ENCODE results near the gene UCHL1.
"Not testable (repeated sequence)": the region's sequence is repeated elsewhere in the genome, so short reads cannot be mapped to it uniquely, and the experiment has no call there.

Gene UCHL1

DNA sequence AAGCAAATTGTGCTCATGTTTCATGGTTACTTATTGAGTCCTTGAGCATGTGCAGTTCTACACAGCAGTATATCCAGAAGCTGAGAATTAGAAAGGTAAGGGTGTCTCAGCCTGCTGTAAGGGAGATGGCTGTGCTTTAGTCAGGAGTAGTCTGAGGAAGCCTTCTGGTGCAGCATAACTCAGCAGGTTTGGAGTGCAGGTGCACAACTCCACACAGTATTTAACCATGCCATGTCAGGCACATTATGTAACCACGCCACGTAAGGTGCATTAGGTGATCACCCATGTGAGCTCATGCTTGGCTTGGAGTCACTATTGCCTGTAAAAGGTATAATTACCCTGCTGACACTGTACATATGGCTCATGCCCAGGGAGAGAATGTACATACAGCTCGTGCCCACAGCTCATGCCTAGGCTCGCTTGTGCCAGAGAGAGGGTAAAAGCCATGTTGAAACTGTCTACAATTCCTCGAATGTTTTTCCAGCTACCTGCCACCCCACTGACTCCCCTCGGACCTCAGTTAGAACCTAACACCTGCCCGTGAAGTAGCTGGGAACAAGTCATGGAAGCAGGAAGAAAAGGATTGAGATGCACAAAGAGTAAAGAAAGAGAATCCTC, 37.8 kb downstream of the UCHL1 start:
- DNase-seq, result no peak

DNA sequence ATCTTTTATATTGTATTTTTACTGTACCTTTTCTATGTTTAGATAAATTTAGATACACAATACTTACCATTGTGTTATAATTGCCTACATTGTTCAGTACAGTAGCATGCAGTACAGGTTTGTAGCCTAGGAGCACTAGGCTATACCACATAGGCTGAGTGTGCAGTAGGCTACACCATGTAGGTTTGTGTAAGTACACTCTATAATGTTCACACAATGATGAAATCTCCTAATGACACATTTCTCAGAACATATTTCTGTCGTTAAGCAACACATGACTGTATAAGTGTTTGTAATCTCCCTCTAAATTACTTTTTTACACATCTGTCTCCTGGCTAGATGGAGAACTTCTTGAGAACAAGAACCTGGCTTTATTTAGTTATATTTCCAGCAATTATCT, 40.3 kb downstream of the UCHL1 start:
- no peak for DNase-seq

DNA sequence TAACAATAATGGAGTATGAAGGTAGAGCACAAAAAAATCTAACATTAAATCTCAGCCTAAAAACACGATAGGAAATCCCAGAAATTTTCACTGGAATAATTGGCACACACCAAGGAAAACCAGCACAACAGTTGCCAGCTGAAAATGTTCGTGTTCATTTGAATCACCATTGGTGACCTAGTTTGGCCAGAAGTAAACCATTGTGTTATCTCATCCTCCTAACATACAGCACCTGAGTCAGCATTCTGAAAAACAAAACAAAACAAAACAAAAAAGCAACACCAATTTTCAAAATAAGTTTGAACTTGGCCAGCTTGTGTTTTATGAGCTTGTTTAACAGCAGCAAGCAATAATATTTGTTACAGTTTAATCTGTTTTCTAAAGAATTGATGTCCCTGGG, 41.1 kb downstream of the UCHL1 start:
- DNase-seq, result no peak

DNA sequence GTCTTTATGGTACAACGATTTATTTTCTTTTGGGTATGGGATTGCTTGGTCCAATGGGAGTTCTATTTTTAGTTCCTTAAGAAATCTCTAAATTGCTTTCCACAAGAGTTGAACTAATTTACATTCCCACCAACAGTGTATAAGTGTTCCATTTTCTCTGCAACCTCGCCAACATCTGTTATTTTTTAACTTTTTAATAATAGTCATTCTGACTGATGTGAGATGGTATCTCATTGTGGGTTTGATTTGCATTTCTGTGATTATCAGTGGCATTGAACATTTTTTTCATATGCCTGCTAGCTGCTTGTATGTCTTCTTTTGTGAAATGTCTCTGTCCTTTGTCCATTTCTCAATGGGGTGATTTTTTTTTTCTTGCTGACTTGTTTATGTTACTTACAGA, 42.8 kb downstream of the UCHL1 start:
- DNase-seq, result no peak

DNA sequence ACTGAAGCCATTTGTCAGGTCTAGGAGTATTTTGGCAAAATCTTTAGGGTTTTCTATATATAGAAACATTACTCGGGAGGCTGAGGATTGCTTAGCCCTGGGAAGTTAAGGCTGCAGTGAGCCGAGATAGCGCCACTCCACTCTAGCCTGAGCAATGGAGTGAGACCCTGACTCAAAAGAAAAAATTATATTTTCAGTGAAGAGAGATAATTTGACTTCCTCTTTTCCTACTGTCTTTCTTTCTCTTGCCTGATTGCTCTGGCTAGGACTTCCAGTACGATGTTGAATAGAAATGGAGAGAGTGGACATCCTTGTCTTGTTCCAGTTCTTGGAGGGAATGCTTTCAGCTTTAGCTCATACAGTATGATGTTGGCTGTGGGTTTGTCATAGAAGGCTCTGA, 44.4 kb downstream of the UCHL1 start:
- DNase-seq, result no peak

DNA sequence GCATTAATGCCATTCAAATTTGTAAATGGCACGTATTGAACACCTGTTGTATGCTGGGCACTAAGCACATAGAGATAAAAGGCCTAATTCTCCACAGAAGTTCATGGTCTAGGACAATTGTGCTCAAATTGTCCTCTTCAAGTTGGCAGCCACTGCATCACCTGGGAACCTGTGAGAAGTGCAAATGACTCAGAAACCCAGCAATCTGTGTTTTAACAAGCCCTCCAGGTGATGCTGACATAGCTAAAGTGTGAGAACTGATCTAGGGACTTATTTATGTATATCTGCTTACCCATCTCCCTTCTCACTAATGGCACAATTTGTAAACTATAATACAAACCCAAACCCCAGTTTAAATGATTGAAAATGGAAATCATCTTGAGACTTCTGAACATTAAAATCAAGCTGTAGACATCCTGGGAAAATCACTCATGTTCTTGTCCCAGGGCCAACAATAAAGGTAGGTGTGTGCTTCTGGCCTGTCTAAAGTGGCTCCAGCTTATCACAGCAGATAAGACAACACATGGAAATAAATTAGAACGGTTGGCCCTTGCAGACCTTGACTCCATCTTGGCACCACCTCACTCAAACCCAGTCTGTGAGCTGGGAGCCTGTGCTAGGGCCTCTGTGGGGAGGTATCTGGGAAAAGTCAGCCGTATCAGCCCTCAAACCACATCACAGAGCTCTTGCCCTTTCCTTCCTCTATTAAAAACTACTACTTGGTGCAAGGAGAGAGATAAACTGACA, 46.8 kb downstream of the UCHL1 start:
- no peak for DNase-seq

DNA sequence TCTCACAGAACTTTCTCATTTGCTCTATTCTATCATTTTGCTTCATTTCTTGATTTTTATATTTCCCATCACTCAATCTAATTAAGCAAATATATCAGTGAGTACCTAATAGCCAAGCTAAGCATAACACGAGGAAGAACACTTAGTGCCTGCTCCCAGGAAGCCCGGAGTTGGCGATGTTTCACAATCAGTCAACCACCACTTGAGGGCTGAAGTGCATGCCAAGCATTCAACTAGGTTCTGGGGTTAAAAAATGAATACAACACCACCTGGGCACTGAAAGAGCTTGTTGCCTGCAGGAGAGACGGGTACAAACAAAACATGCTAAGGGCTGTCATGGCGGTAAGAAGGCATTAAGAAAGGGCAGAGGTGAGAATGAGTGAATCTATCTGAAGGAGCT, 47.5 kb downstream of the UCHL1 start:
- no peak for DNase-seq

DNA sequence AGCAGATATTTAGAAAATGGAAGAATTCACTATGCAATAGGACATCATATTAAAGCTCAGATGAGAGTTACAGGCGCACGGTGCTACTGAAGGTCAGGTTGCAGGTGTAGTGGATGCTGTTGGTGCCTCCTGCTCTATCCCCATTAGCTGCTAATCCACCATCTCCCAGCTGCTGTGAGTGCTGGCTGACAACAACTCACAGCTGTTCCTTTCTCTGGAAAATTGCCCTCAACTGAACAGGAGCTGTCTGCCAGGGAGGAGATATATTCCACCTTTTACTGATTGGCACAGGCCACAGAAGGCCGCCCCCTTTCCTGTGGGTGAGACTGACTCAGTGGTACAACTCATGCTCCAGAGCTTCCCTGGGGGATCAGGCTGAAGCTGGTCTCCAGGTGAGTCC, 48.7 kb downstream of the UCHL1 start:
- no peak for DNase-seq

DNA sequence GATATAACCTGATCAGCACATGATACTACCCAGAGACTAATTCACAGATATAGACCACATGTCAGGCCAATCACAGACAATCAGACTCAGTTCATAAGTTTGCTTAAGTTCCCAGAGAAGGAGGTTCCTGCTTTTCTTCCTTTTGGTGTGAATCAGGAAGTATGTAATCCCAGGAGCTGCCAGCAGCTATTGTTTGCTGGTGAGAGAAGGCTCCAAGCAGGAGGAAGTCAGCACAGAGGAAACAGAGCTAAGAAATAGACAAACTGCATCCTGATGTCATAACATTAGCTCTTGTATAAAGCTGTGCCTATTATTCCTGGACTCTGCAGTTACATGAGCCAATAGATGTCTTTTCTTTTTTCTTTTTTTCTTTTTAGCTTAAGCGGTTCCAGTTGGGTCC, 50.9 kb downstream of the UCHL1 start:
- no peak for DNase-seq

DNA sequence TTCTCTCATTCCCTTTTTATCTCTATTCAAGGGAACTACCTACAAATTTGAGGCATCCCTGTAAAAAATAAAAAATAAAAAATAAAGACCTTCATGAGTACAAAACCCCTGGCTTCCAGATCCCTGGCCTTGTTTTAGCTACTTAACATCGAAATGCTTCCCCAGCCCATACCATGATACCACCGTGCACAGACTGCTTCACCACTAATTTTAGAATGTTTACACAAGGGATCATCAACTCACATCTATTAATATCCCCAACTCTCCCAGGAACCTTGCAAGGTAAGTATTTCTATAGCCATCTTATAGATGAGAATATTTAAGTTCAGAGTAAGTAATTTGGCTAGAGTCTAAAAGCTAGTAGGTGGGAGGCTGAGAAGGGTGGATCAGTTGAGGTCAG, 51.7 kb downstream of the UCHL1 start:
- no peak for DNase-seq

DNA sequence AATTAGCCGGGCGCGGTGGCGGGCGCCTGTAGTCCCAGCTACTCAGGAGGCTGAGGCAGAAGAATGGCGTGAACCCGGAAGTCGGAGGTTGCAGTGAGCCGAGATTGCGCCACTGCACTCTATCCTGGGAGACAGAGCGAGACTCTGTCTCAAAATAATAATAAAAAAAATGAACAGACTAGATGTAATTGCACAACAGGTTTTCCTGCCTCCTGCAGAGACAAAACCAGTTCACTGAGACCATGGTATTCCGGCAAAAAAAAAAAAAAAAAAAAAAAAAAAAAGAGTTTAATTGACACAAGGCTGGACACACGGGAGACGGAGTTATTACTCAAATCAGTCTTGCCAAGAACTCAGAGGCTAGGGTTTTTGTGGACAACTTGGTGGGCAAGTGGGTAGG, 58.7 kb downstream of the UCHL1 start:
- DNase-seq, result not testable (repeated sequence)

DNA sequence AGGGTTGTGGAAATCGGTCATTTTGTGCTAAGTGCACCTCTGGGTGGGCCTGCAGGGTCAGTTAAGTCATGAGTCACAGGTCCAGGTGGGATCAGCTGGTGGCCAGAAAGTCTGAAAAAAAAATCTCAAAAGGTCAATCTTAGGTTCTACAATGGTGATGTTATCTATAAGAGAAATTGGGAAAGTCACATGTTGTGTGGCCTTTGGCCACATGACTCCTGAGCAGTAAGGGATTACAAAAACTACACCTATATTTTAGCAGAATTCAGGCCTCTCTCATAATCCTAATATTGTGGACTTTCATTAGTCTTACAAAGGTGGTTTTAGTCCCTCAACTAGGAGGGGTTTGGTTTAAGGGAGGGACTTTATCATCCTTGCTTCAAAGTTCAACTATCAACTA, 59.1 kb downstream of the UCHL1 start:
- DNase-seq, result no peak
